Stromal cell of bone marrow (primary cell): ENCODE results near the gene PGPEP1.
"Not testable (repeated sequence)": the region's sequence is repeated elsewhere in the genome, so short reads cannot be mapped to it uniquely, and the experiment has no call there.

Experiments
- DNase-seq: peaks from one replicate; pipeline ENCODE4 v3.0.0-alpha.2; 2012; ENCODE audit warnings: low read depth

The PGPEP1 gene

DNA sequence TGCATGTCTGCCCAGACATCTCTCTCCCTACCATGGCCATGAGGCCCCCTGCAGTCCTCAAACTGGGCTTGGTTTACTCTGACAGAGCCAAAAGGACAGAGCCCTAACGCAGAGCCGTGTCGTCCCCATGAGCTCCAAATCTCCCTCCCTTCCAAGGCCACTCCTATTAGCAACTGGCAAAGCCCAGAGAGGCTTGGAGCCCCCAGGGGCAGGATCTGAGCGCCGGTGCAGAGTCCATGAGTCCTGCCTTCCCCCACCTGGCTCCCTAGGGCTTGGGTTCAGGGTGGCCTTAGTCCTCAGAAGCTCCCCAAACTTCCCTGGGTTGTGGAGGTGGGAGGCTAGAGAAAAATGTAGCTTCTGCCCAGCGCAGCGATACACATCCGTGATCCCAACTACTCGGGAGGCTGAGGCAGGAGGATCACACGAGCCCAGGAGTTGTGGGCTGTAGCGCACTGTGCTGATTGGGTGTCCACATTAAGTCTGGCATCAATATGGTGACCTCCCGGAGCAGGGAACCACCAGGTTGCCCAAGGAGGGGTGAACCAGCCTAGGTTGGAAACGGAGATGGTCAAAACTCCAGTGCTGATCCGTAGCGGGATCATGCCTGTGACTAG is 7.4 kb upstream of the PGPEP1 start:
- no peak for DNase-seq

DNA sequence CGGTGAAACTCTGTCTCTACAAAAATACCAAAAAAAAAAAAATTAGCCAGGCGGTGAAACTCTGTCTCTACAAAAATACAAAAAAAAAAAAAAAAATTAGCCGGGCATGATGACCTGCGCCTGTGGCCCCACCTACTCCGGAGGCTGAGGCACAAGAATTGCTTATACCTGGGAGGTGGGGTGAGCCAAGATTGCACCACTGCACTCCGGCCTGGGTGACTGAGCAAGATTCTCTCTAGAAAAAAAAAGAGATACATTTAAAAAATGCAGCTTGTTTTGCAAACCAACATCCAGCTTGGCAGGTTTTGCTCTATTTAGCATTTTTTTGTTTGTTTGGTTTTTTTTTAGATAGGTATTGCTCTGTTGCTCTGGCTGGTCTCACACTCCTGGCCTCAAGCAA is 6.7 kb upstream of the PGPEP1 start:
- no peak for DNase-seq

- no peak for DNase-seq
Measured at GRCh38 chr19:18336121-18336520, 4.3 kb upstream of the PGPEP1 start.

DNA sequence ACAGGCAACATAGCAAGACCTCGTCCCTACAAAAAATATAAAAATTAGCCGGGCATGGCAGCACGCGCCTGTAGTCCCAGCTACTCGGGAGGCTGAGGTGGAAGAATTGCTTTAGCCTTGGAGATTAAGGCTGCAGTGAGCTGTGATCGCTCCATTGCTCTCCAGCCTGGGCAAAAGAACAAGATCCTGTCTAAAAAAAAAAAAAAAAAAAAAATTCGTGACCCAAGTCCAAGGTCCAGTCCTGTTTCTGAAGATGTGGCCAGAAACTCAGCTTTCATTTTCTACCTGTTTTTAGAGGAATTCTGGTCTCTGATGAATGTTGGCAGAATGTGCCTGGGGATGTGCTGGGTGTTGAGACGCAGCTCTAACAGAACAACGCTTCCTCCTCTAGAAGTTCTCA is 1.9 kb upstream of the PGPEP1 start:
- no peak for DNase-seq

GRCh38 chr19:18339723-18340122 is 675 bp upstream of the PGPEP1 start:
- DNase-seq: no peak

DNA sequence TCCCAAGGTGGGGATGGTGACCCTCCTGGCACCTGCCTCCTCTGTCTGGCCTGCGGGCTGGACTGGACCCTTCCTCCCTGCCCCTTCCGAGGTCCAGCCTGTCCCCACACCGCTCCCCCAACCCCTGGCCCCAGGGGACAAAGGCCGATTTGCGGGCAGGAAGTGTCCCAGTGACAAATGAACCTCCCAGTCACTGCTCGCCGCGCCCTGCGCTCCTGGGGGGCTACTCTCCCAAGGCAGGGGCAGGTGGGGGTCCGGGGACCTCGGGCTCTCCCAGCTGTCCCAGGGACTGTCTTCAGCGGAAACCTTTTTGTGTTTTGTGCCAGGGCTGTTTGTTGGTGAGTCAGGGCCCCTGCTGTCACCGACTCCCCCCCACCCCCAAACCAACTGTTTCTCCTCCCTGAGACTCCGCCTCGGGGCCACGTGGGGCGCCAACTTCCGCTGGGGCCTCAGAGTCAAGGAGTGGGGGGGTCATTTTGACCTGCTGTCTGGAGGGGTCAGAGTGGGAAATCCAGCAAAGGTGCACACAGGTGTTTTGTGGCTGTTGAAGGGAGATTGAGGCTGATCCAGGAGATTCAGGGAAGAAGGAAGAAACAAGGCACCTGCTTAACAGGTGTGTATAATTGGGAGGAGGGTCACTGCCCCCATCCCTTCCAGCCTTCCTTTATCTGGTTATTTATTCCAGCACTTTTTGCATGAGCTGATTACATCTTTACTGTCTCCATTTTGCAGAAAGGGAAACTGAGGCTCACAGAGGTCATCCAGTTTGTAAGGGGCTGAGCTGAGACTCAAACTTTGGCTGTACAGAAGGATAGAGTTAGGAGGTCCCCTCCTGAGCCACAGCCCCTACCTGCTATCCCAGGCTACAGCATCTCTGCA is 831 bp downstream of the PGPEP1 start:
- no peak for DNase-seq

DNA sequence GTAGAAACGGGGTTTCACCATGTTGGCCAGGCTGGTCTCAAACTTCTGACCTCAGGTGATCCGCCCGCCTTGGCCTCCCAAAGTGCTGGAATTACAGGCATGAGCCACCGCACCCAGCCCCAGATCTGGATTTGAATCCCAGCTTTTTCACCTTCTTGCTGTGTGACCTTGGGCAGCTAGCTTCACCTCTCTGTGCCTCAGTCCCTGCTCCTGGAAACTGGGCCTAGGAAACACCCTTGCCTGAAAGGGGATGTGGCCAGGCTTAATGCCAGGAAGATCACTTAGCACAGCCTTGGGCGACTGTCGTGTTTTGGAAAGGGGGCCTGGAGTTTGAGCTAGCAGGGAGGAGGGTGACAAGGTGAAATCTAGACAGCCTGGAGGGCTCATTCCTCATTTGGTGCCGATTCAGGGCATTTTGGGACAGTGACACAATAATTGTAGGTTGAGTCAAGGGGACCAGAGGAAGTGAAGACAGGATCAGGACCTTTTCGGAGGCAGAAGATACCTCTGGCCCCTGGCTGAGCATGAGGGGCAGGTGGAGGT is 1.8 kb downstream of the PGPEP1 start:
- DNase-seq: no peak

DNA sequence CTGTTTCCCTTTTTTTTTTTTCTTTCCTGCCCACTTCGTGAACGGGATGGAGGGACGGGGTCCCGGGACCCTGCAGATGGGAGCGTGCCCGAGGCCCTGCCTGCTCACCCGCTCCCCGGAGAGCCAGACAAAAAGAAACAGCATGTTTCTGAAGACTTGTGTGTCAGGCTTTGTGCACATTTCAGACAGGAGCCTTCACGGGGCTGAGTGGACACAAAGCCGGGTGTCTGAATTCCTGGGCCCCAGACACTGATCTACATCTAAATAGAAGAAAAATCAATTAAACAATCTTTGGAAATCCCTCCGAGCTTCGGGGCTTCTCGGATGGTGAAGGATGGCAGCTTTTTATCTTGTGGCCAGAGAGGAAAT is 4.2 kb downstream of the PGPEP1 start:
- no peak for DNase-seq

- no peak for DNase-seq
Measured at GRCh38 chr19:18345296-18345695, 4.9 kb downstream of the PGPEP1 start.

- DNase-seq: no peak
Measured at GRCh38 chr19:18346091-18346490, 5.7 kb downstream of the PGPEP1 start.

DNA sequence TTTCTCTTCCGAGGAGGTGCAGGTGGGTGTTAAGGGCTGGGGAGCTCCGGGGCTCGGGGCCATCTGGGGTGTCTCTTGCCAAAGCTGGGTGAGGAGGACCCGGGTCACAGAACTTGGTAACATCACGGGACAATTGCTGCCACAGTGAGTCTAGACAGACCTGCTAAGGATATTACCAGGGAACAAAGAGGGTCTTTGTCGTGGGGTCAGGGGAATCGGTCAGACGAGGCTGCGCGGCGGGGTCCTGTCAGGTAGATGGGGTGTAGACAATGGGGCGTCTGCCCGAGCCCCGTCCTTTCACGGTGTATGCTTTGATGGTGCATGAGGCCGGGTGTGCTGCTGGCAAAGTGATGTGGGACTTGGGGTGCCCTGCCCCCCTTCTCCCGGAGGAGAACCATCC is 7.8 kb downstream of the PGPEP1 start:
- DNase-seq: no peak

DNA sequence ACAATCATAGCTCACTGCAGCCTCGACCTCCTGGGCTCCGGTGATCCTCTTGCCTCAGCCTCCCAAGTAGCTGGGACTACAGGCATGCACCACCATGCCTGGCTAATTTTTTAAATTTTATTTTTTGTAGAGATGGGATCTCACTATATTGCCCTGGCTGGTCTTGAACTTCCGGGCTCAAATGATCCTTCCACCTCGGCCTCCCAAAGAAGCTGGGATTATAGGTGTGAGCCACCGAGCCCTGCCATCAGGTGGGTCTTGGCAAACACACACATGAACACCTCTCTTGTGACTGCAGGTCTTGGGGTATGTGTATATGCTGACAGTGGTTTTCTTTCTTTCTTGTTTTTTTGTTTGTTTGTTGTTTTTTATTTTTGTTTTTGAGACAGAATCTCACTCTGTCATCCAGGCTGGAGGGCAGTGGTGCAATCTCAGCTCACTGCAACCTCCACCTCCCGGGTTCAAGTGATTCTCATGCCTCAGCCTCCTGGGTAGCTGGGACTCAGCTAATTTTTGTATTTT is 8.5 kb downstream of the PGPEP1 start:
- not testable (repeated sequence) for DNase-seq

GRCh38 chr19:18349524-18350128 is 9.2 kb downstream of the PGPEP1 start:
- peak; percentile 38 for DNase-seq

DNA sequence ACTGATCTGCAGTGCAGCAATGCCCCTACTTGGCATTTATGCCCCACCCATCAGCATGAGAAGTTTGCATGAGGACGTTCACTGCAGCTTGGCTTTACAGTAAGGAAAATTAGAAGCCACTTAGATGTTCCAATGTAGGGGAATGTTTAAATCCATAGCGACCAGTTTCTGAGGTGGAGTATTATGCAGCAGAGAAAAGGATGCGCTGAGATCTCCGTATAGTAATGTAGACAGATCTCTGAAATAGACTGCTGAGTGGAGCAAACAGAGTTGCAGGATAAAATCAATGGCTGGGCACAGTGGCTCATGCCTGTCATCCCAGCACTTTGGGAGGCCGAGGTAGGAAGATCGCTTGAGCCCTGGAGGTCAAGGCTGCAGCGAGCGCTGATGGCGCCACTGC is 10.1 kb downstream of the PGPEP1 start:
- DNase-seq: no peak

DNA sequence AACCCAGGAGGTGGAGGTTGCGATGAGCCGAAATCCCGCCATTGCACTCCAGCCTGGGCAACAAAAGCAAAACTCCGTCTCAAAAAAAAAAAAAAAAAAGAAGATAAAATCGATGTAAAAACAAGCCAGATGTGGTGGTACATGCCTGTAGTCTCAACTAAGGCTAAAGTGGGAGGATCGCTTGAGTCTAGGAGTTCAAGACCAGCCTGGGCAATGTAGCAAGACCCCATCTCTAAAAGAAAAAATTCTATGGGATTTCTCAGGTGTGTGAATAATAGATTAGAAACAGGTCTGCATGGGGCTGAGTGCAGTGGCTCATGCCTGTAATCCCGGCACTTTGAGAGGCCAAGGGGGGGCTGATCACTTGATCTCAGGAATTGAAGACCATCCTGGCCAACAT is 11.1 kb downstream of the PGPEP1 start:
- no peak for DNase-seq

DNA sequence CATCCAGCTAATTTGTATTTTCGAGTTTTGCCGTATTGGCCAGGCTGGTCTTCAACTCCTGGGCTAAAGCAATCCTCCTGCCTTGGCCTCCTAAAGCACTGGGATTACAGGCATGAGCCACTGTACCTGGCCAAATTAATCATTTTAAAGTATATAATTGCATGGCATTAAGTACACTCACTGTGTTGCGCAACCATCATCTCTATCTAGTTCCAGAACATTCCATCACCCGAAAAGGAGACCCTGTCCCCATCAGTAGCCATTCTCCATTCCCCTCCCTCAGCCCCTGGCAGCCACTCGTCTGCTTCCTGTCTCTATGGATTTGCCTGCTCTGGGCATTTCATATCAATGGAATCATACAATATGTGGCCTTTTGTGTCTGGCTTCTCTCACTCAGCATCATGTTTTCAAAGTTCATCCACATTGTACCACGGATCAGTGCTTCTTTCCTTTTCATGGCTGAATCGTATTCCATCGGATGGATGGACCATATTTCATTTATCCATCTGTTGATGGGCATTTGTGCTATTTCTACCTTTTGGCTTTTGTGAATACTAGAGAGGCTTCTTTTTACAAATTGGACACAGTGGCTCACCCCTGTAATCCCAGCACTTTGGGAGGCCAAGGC is 13.1 kb downstream of the PGPEP1 start:
- DNase-seq: no peak

DNA sequence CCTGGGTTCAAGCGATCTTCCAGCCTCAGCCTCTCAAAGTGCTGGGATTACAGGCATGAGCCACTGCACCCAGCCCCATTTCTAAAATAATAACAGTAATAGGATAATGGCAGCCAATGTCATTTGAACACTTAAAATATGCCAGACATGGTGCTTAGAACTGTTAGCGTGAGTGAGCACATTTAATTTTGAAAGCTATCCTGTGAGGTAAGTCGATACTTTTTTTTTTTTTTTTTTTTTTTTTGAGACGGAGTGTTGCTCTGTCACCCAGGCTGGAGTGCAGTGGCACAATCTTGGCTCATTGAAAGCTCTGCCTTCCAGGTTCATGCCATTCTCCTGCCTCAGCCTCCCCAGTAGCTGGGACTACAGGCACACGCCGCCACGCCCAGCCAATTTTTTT is 14.3 kb downstream of the PGPEP1 start:
- not testable (repeated sequence) for DNase-seq

DNA sequence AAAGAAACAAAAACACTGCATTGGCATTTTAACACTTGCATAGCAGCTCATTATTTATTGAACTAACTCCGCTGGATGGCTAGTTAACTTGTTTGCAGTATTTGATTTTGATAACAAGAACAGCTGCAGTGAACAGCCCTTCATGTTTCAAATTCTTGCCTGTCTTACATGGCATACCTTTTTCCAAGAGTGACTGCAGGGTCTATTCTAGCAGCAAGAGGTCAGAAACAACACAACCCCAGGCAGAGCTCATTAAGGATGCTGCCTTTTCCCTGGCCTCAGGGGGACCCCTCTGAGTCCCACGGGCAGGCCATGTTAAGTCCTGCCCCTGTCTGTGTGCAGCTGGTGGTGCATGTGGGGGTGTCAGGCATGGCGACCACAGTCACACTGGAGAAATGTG is 16.6 kb downstream of the PGPEP1 start:
- DNase-seq: no peak

- no peak for DNase-seq
Measured at GRCh38 chr19:18361646-18362045, 21.2 kb downstream of the PGPEP1 start.

- DNase-seq: no peak
Measured at GRCh38 chr19:18362934-18363542, 22.6 kb downstream of the PGPEP1 start.

DNA sequence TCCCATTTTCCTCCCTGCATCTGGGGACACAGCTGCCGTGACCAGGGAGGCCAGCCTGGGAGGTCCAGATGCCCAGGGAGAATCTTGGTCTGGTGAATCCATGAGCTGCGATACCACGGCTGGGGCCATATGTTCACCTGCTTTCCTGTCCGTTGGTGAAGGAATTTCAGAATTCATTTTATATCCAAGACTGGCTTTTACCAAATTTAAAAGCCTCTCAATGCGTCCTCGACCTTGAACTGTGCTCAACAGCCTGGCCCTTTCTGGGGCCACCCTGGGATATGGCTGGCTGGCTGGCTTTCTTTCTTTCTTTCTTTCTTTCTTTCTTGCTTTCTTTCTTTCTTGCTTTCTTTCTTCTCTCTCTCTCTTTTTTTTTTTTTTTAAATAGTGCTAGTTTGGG is 23.4 kb downstream of the PGPEP1 start:
- DNase-seq: no peak

DNA sequence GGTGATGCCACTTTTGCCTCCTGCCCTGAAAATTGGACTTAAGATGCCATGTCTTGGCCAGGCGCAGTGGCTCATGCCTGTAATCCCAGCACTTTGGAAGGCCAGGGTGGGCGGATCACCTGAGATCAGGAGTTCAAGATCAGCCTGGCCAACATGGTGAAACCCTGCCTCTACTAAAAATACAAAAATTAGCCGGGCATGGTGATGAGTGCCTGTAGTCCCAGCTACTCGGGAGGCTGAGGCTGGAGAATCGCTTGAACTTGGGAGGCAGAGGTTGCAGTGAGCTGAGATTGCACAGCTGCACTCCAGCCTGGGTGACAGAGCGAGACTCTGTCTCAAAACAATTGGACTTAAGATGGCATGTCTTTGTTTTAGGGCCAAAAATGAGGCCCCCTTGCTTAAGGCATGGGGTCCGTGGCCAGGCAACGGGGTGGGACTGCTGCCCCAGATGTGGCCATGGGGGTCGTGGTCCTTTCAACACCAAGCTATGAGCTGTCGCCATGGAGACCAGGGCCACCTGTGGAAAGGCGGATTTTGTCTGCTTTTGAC is 24.0 kb downstream of the PGPEP1 start:
- DNase-seq: not testable (repeated sequence)
